HS-5 (cell line): ENCODE results near the gene CAMK1G.

Experiments
- DNase-seq: peaks from one replicate; pipeline ENCODE4 v3.0.0-alpha.2; 2012; ENCODE audit warnings: low read depth

CAMK1G gene

GRCh38 chr1:209583408-209583807, at the start of gene CAMK1G:
Gene CAMK1G, plus strand, starts transcription at chr1:209583714. Its CDS starts 11,270 bp downstream, at chr1:209594984.
- DNase-seq: no peak

GRCh38 chr1:209534496-209535250, 48.8 kb upstream of the CAMK1G start:
- DNase-seq: no peak

GRCh38 chr1:209536843-209537242, 46.7 kb upstream of the CAMK1G start:
- no peak for DNase-seq

- DNase-seq: no peak
Measured at GRCh38 chr1:209537336-209538114, 46.0 kb upstream of the CAMK1G start.

GRCh38 chr1:209539576-209539975, 43.9 kb upstream of the CAMK1G start:
- no peak for DNase-seq

GRCh38 chr1:209542585-209542984, 40.9 kb upstream of the CAMK1G start:
- no peak for DNase-seq

GRCh38 chr1:209544098-209544497, 39.4 kb upstream of the CAMK1G start:
- no peak for DNase-seq

GRCh38 chr1:209545423-209545822, 38.1 kb upstream of the CAMK1G start:
- no peak for DNase-seq

GRCh38 chr1:209546390-209547085, 37.0 kb upstream of the CAMK1G start:
- DNase-seq: no peak

GRCh38 chr1:209547626-209548025, 35.9 kb upstream of the CAMK1G start:
- DNase-seq: no peak

- DNase-seq: no peak
Measured at GRCh38 chr1:209549443-209550205, 33.9 kb upstream of the CAMK1G start.

- no peak for DNase-seq
Measured at GRCh38 chr1:209550519-209550918, 33.0 kb upstream of the CAMK1G start.

- no peak for DNase-seq
Measured at GRCh38 chr1:209552406-209553264, 30.9 kb upstream of the CAMK1G start.

GRCh38 chr1:209554761-209555611, 28.5 kb upstream of the CAMK1G start:
- no peak for DNase-seq

GRCh38 chr1:209556162-209556690, 27.3 kb upstream of the CAMK1G start:
- DNase-seq: no peak

- no peak for DNase-seq
Measured at GRCh38 chr1:209557221-209557620, 26.3 kb upstream of the CAMK1G start.

GRCh38 chr1:209560529-209560928, 23.0 kb upstream of the CAMK1G start:
- DNase-seq: no peak

GRCh38 chr1:209560952-209561351, 22.6 kb upstream of the CAMK1G start:
- DNase-seq: no peak

GRCh38 chr1:209561532-209561931, 22.0 kb upstream of the CAMK1G start:
- no peak for DNase-seq

- no peak for DNase-seq
Measured at GRCh38 chr1:209564849-209565248, 18.7 kb upstream of the CAMK1G start.
